ENCODE data around the gene CUBN. TPM values are rescaled to one million over a fixed set of nuclear protein-coding genes. Genes with fewer than 3 reads are reported as not detected.

Gene CUBN
- total and polyA plus RNA-seq, 10 of the 15 experiments (the other 5 are each of a cell fraction or from before 2014, with no cell fraction given): under 0.01 to 0.14 (median 0.02) TPM; not detected in 6

- TF ChIP-seq ZBTB40 (IDR thresholded peaks at IDR 0.05; ENCODE audit: borderline replicate concordance) (peak; percentile 18; the same call in 1 of the 2 replicates), NR2C2 (IDR thresholded peaks at IDR 0.05; ENCODE audit: borderline replicate concordance, control insufficient read depth, insufficient read length, low read depth) (no peak), TCF3 (IDR thresholded peaks at IDR 0.05; ENCODE audit: borderline replicate concordance, insufficient read depth, low read depth, low read length) (0 out of 2 replicates have a peak, but pooled peaks have one; percentile 28), BHLHE40 (IDR thresholded peaks at IDR 0.05; ENCODE audit: borderline replicate concordance in 1 of 2, low read depth in 2 of 2, low read length in 1 of 2) (peak; percentile 36 to 65; a peak in 3 of 4 replicates), SREBF2 (IDR thresholded peaks at IDR 0.05; ENCODE audit: low read length) (no peak), USF2 (IDR thresholded peaks at IDR 0.05; ENCODE audit: borderline replicate concordance, low read depth, low read length) (no peak), STAT1 (conservative IDR thresholded peaks at IDR 0.05) (no peak), CHD1 (IDR thresholded peaks at IDR 0.05; ENCODE audit: low read depth, low read length) (no peak), ELK1 (IDR thresholded peaks at IDR 0.05; ENCODE audit: low read depth, low read length) (peak; percentile 98), NBN (IDR thresholded peaks at IDR 0.05) (peak; percentile 11; the same call in 1 of the 2 replicates), SP1 (IDR thresholded peaks at IDR 0.05; ENCODE audit: low read depth, low read length) (peak; percentile 66), IKZF2 (IDR thresholded peaks at IDR 0.05) (peak; percentile 24 to 44; a peak in 3 of 4 replicates), SMAD5 (IDR thresholded peaks at IDR 0.05; ENCODE audit: low read depth) (no peak), IKZF1 (conservative IDR thresholded peaks at IDR 0.05) (peak; percentile 86), SPI1 (IDR thresholded peaks at IDR 0.05; ENCODE audit: borderline replicate concordance, insufficient read depth, low read depth, low read length) (0 out of 2 replicates have a peak, but pooled peaks have one; percentile 20), POU2F2 (IDR thresholded peaks at IDR 0.05; ENCODE audit: borderline replicate concordance, low read depth, low read length) (peak; percentile 37; the same call in 1 of the 3 replicates), ZNF207 (IDR thresholded peaks at IDR 0.05; ENCODE audit: borderline replicate concordance) (no peak), EED (IDR thresholded peaks at IDR 0.05; ENCODE audit: low read depth) (peak; percentile 54; the same call in 1 of the 2 replicates), HDAC2 (IDR thresholded peaks at IDR 0.05) (no peak), PKNOX1 (IDR thresholded peaks at IDR 0.05) (peak; percentile 37; the same call in 1 of the 2 replicates), NRF1 (conservative IDR thresholded peaks at IDR 0.05; ENCODE audit: low read depth, low read length) (peak; percentile 71), MAX (IDR thresholded peaks at IDR 0.05; ENCODE audit: low read depth, low read length) (peak; percentile 66; the same call in 1 of the 2 replicates)
These were observed 312.2 kb downstream of the CUBN start, which contains the start of gene RSU1 (continued) for GRCh38 chr10:16817125-16818019.

Data from GM12878 (cell line).